Measurements from ENCODE around the gene TPRG1L.

Gene TPRG1L

DNA sequence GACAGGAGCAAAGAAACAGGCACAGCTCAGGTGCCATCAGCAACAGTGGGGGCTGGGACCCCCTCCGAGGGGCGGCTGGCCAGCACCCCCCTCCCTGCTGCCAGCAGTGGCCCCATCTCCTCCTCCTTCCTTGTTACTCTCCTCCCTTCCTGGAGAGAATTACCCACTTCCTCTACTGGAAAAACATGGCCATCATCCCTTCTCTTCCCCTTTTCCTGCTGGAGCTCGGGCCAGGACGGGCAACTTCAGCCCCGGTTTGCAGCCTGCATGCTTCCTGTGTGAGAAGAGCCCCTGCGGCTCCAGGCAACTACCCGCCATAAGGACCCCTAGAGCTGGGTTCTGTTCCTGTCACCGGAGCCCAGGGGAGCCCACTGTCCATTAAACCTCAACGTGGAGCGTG lies 31.1 kb upstream of the TPRG1L start:
- no peak for FAIRE-seq

DNA sequence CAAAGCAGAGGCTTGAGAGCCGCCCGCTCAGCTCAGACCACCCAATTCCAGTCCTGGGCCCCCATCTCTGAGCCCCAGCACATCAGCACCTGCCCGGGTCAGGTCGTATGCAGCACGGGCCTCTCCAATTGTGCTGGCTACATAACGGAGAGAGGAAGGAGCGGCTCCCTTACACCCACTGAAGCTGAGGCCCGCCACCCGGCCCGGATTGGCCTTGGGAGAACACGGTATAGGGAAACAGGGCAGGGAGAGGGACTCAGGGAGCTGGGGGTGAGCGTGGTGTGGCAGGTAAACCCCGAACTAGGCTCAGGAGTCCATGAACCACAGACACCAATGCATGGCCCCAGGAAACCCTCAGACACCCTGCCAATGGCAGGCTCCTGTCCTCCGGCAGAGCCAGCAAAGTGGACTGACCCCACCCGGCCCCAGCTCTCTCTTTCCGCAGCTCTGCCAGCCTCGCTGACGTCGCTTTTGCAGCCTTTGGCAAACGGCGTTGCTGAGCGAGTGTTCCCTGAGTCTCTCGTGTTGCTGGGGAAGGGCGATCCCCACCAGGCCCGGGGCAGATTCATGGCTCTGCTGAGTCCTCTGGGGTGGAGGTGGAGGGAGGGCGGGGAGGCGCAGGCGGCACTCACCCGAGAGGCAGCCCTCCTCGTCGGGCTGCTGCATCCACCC lies 30.0 kb upstream of the TPRG1L start:
- FAIRE-seq (no peak), DNase-seq (ENCODE audit: low spot score) (no peak)

More for the DNA sequence above, 31.1 kb upstream of the TPRG1L start:
- DNase-seq (ENCODE audit: low spot score) = no peak

DNA sequence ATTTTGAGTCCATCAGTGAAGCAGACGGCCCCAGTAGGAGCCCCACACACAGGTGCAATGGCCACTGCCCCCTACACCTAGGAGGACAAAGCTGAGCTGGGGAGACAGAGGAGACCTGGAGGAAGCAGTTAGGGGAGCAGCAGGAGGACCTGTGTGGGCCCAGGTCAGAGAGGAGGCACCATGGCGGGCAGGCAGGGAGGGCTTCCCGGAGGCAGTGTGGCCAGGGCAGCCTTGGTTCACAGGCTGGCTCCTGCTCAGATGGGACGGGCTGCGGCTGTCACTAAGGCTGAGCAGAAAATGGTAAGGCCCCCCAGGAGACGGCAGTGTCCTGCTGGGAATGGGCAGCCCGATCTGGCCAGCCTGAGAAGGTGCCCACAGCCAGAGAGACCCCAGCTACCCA lies 28.9 kb upstream of the TPRG1L start:
- no peak for DNase-seq (ENCODE audit: low spot score)
- no peak for FAIRE-seq

DNA sequence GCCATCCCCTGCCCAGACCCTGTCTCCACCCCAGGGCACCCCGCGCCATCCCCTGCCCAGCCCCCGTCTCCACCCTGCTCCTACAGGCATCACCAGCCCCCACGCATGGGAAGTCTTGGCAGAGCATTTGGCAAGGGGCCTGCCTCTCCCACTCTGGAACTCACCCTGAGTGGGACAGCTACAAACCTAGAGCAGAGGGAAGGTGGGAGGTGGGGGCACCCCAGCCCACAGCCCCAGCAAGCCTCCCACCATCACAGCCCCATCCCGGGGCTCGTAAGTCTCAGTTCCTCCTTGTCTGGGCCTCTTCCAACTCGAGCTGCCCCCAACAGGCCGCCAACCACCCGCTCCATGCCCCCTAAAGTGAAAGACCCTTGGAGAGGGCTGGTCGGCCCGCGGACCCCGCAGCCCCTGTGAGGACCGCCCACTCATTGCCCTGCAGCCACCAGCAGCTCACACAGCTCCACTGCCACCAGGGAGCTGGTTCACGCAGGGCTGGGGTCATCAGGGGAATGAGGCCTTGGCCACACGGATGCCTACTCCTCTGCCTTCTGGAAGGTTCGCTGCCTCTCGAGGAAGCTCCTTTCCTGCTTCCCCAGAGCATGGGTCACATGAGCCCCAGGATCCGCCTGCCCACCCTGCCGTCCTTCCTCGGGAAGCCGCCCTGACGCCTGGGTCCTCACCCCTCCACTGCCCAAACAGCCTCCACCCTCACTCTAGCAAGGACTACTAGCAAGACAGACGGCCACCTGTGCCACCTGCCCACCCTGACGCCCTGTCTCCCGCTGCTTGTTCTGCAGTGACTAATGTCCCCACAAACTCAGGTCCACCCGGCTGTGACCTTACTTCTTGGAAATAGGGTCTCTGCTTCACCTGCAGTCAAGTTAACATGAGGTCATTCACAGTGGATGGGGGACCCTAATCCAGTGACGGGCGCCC lies 27.9 kb upstream of the TPRG1L start:
- no peak for FAIRE-seq
- no peak for DNase-seq (ENCODE audit: low spot score)

DNA sequence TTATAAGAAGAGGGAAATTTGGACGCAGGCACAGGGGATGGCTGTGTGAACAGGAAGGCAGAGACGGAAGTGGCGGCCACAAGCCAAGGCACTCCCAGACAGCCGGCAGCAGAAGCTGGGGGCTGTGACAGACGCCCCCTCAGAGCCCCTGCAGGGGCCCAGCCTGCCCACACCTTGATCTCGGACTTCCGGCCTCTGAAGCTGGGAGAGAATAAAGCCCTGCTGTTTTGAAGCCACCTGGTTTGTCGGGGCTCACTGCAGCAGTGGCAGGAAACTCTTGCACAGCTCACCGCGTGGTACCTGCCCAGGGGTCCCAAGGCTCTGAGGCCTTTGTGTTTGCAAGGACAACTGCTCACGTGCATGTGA lies 27.2 kb upstream of the TPRG1L start:
- DNase-seq (ENCODE audit: low spot score) (no peak), FAIRE-seq (no peak)

DNA sequence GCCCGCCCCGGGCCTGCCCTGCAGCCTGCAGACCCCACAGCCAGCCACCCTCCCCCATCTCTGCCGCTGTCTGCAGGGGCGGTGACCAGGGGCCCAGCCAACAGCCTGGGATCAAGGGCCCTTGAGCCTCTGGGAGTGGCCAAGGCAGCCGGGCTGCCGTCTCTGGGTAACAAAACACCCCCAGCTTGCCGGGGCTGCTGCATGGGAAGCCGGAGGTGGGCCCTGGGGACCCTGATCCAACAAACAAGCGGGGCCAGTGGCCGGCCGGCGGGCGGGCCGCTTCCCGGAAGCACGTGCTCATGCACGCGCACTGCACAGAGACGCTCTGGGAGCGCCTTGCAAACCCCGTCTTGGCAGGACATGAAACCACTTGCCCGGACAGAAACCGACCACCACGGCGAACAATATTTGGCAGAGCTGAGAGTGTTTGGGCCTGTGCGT lies 26.7 kb upstream of the TPRG1L start:
- FAIRE-seq (no peak), DNase-seq (ENCODE audit: low spot score) (no peak)

DNA sequence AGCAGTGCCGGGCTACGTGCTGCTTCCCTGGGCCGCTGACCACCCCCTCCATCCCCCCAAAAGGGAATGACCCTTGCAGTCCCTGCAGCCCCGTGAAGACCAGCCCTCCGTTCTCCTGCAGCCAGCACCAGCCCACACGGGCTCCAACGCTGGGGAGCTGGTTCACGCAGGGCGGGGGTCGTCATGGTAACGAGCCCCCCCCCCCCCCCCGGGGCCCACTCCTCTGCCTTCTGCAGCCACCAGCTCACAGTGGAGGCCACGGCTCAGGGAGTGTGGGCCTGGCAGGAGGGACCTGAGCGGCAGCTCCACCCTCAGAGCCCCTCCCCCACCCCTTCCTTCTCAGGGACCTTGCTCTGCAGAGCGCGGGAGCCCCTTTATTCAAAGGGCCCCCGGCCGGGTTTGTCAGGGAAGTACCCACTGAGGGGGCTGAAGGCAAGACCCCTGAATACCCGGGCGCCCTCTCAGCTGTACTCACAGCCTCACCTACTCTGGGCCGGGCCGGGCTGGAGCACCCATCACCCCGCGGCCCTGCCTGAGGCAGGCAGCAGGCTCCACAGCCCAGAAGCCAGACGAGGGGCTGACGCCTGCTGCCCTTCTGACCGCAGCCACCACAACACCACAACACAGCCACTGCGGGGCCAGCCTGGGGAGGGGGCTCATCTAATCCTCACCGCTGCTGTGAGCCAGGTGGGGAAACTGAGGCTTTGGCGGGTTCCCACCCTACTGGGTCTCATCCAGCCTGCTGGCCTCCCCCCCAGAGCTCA lies 26.1 kb upstream of the TPRG1L start:
- DNase-seq (ENCODE audit: low spot score) (no peak), FAIRE-seq (no peak)

DNA sequence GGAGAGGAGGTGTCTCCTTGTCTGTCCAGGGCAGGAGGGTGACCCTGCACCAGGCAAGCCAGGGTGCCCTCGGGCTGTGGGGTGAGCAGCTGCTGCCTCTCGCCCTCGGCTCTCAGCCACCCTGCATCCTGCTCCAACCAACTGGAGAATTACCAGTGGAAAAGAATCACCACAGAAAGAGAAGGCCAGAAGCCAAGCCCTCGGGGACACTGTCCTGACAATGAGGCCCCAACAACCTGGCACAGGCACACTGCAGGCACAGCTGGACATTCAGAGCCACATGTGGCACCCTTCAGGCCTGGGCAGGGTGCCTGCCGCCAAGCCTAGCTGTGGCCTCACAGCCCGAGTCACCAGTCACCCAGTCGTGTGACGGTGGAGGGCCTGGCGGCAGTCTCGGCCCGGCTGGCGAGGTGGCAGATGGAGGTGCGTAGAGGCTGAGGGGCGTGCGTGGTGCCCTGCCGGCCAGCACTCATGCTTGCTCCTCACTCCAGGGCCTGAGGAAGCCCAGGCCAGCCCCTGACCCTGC lies 25.5 kb upstream of the TPRG1L start:
- FAIRE-seq = no peak

DNA sequence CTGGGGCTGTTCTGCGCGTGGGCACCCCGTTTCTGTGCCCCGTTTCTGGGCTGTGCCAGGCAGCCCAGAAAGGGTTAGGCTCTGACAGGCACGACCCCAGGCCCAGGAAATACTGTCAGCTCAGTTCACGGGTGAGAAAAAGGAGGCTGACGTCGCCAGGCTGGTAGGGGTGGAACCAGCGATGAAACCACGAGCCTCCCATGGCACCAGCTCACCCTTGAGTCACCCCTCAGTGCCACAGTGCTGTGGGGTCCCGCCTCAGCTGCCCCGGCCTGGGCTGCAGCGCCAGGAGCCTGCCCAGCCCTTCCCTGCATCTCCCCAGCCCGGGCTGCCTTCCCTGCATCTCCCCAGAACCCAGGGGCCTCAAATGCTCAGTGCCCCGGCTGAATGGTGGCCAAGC lies 25.0 kb upstream of the TPRG1L start:
- DNase-seq (ENCODE audit: low spot score) = no peak
- FAIRE-seq = no peak

More for the DNA sequence above, 25.5 kb upstream of the TPRG1L start:
- DNase-seq (ENCODE audit: low spot score) = no peak

DNA sequence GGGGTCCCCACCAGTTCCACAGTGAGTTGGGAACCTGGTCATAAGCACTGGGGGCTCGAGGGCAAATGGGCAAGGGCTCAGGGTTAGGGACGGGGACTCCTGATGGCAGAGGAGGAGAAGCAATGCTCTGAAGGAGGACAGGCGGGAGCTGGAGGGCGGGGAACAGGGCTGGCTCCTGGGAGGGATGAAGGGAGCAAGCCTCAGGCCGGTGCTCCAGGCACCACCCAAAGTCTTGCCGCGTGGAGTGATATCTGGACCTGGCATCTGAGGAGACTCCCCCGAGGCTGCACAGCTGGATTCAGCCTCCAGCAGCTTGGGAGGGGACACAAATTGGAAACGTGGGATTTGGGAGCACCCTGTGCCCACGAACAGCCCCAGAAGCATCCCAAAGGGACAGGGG lies 24.5 kb upstream of the TPRG1L start:
- DNase-seq (ENCODE audit: low spot score) (no peak), FAIRE-seq (no peak)

DNA sequence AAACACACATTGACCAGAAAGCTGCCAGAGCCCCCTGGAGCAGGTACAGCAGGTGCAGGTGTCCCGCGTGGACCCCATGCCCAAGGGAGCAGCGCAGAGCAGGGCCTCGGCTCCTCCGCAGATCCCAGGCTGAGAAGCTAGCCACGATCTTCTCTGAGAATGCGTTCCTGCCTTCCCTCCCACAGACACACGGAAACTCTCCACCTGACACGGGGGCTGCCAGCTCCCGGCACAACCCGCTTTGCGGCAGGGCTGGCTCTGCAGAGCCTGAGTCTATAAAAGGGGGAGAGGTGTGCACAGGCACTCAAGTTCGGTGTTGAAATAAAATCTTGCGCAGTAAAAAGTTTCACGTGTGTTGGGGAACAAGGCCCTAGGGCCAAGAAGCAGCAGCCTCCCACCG lies 23.1 kb upstream of the TPRG1L start:
- DNase-seq (ENCODE audit: low spot score) (no peak), FAIRE-seq (no peak)

DNA sequence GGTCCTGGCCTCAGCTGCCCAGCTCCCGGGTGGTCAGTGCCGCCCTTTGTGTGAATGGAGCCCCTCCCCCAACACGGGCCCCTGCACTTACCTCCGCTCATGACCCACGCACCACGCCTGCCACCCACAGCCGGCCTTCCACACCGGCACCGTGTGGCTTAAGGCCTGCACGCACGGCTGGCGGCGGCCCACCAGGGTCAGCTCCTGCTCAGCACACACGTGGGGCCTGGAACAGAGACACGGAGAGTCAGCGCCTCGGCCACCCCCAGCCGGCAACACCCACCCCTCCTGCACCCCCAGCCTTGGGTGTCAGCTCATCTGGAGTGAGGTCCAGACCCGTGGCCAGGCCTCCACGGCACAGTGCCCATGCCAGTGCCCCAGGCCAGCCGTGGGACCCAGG lies 22.4 kb upstream of the TPRG1L start:
- DNase-seq (ENCODE audit: low spot score) (no peak), FAIRE-seq (no peak)

DNA sequence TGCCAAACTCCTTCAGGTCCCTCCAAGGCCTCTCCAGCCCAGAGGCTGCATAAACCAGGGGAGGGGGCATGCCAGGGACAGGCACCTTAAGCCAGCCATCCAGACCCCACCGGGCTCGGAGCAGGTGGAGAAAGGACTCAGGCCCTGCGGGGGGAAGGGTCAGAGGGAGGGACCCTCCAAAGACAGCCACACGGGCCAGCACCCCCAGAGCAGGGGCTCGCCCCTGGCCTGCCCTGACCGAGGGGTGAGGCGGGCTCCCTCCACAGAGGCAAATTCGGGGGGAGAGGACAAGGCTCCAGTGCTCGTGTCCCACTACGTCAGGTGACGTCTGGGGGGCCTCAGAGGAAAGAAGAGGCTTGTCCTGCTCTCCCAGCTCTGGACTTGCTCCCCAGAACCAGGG lies 21.7 kb upstream of the TPRG1L start:
- FAIRE-seq (no peak), DNase-seq (ENCODE audit: low spot score) (no peak)

DNA sequence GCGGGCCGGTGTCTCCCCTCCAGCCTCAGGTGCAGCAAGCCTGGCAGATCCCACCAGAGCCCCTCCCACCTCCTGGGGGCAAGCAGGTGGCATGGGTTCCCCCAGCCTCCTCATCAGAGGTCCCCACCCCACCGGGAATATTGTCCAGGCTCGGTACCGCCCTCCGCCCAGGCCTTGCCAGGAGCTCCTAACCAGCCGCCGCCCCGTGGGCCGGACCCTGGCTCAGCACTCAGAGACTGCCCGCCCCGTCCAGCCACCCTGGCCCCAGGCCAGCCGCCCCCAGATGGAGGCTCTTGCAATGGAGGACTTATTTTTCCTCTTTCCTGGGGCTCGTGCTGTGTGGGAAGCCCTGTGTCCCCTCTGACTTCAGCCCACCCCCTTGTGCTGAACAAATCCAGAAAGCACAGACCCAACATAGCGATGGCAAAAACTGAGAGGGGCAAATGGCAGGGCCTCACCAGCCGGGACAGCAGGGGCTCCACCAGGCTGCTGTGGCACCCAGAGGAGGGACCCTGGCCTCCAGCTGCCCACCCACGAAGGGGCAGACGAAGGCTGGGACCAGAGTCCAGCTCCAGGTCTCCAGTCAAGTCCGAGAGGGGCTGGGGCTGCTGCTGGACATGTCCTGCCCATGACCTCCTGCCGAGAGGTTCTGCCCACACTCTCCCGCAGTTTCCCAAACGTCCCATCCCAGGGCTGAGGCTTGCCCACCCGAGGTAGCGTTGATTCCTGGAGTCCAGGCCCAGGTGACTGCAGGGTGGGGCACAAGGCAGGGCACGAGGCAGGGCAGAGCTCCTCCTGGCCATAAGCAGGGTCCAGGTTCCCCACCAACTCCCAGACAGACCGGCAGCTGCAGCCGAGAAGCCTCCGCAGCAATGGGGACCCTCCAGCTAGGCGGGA lies 21.0 kb upstream of the TPRG1L start:
- no peak for DNase-seq (ENCODE audit: low spot score)
- no peak for FAIRE-seq

DNA sequence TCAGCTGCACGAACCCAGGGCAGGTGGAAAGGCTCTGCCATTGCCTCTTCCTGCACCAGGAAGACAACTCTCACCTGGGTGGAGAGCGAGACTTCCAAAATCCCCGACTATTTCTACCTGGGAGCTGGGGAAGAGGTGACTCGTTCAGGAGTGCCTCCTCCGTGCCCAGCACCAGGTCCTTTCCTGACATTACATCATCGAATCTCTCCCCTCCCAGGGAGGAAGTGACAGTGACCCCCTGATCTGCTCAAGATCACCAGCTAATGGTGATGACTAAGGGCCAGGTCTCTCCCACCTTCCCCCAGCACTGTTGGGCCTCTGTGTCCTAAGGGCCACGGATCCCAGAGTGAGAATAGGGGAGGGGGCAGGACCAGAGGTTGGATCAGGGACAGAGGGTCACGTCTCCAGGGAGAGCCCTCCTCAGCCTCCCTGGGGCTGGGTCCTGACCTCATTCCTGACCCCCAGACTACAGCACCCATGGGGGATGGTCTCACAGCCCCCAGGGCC lies 20.3 kb upstream of the TPRG1L start:
- DNase-seq (ENCODE audit: low spot score) (no peak), FAIRE-seq (no peak)

DNA sequence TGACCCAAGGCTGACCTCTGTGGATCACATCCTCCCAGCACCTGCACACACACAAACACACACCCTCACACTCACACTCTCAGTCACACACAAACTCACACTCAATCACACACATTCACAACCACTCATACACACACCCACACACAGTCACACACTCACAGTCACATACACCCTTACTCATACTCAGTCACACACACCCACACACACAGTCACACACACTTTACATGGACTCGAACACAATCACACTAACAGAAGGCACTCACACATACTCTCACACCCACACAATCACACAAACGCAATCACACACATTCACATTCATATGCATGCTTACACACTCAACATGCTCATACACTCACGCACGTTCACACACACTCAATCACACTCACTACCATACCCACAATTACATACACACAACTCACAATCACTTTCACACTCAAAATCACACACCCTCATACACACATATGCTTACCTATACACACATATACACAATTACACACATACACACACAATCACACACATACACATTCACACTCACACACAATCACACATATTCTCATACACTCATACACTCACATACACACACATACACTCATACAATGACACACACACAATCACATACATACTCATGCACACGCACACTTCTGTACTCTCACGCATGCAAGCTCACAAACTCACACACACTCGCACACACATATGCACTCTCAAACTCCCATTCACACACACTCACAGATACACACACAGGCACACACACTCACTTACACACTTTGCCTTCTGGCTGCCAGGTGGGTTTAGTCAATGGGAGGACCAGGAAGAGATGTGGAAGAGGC lies 19.6 kb upstream of the TPRG1L start:
- FAIRE-seq (no peak), DNase-seq (ENCODE audit: low spot score) (no peak)

DNA sequence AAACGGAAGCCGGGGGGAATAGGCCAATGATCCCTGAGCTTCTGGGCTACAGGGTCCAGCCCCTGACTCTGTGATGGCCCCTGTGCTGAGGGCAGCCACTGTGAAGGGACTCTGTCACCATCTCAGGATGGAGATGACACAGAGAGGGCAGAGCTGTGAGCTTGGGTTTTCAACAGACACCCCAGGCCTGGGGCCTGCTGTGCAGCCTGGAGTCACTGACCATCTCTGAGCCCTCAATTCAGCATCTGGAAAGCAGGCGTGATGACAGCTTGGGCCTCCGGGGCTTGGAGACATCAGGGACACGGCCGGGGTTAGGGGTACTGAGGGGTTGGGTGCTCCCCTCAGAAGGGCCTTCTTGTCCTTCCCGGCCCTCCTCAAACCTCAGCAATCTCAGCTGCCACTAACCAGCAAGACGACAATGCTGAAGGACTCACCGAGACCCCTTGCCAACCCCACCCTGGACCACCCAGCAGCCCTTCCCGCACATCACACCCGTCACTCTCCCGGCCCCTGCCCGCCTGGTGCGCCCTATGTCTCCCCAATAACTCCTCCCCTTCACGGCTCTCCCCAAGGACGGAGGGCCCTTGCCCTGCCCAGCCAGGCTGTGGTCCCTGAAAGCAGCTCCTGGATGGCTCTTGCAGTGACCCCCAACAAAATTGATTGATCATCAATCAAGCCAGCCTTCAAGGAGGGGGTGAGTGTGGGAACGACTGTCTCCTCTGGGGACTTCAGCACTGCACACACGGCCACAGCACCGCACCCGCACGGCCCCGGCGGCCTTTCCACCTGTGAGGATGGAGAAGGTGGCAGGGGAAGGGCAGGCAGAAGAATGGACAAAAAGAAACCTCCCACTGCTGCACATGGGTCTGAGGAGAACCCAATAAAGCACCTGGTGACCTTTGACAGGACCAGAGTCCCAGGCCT lies 17.8 kb upstream of the TPRG1L start:
- no peak for DNase-seq (ENCODE audit: low spot score)
- no peak for FAIRE-seq

DNA sequence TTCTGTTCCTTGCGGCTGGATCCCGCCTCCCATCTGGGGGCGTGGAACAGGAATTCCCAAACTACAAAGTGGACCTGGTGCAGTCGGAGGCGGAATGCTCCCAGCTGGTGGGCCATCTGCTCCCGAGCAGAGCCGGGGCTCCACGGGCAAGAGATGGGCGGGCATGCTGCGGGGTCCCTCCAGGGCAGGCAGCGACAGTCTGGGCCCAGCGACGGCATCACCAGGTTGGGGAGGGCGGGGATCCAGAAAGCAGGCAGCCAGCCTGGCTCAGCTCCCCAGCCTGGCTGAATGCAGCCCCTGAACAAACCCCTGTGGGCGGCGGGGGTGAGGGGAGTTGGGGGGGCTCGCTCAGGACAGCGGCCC lies 17.1 kb upstream of the TPRG1L start:
- FAIRE-seq = no peak
- DNase-seq (ENCODE audit: low spot score) = no peak

DNA sequence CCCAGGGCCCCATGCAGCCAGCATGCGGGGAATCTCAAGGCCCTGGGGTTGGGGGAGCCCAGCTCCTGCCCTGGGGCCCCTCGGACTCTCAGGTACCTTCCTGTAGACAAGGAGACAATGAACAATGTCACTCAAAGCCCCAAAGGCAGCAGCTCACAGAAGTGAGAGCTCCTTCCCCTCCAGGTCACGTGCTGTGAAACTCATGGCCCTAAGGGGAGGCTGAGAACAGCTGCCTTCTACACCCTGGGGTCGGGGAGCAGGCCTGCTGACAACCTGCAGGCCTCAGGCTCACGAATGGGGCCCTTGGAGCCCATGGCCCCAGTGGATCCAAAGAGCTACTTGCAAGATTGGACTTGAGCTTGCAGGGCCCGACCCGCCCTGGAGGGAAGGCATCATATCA lies 16.7 kb upstream of the TPRG1L start:
- no peak for DNase-seq (ENCODE audit: low spot score)
- no peak for FAIRE-seq

Data from RCC 7860 (cell line).